Hindlimb muscle (tissue), 1 donor: ENCODE data around the gene RAB11FIP3. TPM values are rescaled to one million over a fixed set of nuclear protein-coding genes. Genes with fewer than 3 reads are reported as not detected.

Experiments
- DNase-seq: peaks from one replicate; pipeline ENCODE4 v3.0.0-alpha.2; 2013
- polyA plus RNA-seq: library from polyadenylated mRNA; unstranded; fragments of 120-200 nt; gene quantifications from one replicate; pipeline ENCODE4 v1.2.1, GENCODE V29; 2013; ENCODE audit not compliant: insufficient read length

Gene RAB11FIP3
- polyA plus RNA-seq, 1 donor = 30.0 TPM

DNA sequence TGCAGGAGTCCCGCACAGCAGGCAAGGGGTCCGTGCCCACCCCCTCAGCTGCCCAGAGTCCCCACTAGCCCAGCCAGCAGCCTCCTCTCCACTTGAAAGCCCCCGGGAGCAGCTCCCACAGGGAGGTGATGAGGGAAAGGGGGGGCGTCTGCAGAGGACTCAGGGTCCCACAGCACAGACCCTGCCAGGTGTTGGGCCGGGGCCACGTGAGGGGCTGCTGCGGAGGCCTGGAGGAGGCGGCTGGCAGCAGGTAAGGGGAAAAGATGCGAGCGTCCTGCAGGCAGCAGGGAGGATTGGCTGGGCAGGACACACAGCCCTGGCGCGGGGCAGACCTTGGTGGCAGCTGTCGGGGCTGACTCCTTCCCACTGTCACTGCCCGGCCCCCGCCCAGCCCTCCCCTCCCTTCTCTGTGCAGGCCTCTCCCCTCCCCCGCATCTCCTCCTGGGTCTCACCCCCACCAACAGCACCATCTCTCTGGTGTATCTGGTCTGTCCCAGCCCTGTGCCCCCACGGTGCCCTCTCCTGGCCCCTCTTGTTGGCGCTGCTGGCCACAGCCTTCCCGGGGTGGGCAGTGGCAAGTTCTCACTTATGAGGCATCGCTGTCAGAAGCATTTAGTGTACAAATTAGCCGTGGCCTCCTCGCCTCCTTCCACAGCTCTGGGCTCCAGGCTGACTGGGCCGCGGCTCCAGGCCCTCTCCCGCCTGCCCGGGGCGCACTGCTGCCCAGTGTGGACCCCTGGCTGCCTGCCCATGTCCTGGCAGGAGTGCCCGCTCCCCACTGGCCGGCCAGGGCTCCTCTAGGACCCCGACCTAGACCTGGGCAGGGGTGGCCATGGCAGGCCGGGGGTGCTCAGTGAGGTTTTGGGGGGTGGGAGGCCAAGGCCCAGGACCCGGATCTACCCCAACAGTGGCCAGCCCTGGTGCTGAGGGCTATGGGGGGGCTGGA, 130.4 kb downstream of the RAB11FIP3 start:
- DNase-seq = no peak

DNA sequence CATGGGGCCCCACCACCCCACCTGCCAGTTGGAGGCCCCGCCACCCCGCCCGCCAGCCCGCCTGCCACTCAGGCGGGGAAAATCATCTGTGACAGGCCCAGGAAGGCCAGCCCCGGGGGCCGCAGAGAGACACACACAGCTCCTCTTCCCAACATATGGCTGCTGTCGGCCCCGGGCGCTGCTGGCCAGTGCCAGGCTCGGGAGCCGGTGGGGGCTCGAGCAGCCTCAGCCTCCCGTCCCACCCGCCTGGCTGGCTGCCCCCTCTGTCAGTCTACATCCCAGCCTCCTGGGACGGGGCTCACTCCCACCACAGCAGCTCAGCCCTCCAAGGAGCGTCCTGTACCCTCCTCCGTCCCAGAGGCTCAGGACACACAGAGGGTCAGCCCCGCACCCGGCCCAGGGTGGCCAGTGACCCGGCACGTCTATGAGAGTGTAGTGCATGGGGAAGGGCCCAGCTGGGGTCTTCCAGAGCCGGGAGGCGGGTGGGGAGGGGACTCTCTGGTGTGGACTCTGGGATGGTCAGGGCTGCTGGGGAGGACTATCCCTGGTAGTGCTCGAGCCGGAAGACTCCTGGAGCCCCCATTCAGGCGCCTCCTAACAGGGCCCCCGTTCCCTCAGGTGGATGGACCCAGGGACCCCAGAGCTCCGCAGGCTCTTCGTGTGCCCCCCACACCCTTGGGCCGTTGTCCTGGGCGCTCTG, 131.2 kb downstream of the RAB11FIP3 start:
- DNase-seq = no peak

DNA sequence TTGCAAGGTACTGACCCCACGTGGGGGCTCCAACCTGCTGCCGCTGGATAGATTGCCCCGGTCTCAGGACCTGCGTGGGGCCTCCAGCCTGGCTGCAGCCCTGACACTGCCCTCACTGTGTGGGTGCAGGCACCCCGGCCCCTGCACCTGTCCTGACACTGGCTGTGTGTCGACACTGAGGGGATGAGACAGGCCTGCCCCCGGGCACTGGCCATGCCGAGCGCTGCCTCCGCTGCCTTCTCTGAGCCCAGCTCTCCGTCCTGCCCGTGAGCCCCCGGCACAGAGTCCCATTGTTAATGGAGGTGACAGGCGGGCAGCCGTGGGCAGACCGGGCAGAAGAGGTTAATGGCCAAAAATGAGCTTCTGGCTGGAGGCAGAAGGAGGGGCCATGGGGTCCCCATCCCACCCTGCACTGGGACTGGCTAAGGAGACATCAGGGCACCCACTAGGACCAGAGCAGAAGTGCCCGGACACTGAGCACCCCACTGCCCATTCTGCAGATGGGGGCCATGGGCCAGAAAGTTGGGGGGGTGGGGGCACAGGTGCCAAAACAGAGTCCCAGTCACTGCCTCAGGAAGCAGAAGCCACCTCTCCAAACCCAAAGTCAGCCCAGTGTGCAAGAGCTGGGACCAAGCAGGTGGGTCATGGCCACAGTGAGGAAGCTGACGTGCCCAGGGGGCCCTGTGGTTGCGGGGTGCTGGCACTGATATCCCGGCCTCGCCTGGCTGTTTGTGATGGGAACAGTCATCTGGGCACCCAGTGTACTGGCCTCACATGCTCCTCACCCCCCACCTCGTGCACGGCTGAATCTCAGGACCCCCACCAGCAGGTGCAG, 132.2 kb downstream of the RAB11FIP3 start:
- no peak for DNase-seq

DNA sequence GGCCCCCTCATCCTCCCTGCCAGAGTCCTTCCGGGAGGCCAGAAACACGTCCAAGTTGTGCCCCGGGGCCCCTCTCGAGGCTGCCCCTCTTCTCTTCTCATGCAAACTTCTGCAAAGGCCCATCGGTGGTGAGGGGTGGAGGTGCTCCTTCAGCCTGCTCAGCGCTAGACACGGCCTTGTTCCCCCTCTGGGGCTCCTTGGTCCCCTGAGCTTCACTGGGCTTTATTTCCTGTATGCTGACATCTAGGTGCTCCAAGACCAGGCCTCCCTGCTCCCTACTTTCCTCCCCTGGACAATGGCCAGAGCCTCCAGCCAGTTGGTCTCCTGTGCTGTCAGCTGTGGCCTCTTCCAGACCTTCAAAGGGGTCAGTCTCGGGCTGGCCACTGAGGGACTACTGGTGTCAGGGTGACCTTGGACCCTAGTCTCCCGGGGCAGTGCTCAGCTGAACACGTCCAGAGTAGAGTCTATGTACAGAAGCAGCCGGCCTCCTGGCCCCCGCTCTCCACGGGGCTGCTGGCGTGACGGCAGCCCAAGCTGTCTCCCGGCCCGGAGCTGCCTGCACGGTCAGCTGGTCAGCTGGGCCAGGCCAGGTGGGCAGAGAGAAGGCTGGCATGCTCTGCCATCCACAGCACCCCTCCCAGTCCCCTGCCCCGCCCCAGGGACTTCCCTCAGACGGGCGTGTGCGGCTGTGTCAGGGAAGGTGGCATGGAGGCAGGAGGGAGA, 133.0 kb downstream of the RAB11FIP3 start:
- DNase-seq = no peak

DNA sequence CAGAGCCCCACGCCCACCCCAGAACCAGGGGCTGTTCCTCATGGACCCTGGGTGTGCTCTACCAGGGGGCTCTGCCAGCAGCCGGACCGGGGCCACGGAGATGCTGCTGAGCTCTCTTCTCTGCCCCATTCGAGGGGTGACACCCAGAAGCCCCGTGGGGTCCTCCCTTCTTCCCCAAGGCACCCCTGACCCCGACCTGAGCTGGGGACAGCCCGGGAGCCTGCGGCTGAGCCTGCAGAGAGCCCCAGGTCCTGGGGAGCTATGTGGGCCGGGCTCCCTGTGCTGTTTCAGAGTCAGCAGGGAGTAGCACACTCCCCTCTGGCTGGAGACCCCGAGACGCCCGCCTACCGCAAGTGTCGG, 133.6 kb downstream of the RAB11FIP3 start:
- DNase-seq = no peak

DNA sequence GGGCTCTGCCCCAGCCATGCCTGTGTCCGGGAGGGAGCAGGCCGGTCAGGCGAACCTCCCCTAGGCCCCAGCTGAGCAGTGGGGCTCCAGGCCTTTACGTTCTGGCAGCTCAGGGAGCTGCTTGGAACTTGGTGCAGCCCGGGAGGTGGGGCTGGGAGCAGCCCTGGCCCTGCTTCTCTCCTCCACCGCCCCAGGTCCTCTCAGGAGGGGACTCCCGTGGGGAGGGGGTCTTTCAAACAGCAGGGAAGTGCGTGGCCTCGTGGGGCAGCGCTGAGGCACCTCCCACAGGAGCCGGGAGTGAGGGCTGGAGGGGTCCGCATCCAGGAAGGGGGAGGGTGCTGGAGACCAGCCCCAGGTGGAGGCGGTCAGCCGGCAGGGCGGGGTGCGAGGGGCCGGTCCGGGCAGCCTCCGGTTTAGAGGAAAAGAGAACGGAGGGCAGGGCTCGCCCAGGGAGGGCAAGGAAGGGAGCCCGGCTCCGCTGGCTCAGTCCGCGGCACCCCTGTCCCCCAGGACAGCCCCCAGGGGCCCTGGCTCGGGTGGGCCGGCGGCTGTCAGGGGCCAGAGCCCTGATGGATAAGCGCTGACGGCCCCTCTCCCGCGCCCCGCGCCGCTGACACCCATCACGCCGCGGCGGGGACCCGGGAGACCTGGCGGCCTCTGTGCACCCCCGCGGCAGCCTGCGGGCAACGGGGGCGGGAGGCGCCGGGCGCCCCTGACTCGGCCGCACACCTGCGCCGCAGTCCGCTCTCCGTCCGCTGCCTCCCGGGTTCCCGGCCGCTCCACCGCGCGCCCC, 134.2 kb downstream of the RAB11FIP3 start:
- DNase-seq = no peak

DNA sequence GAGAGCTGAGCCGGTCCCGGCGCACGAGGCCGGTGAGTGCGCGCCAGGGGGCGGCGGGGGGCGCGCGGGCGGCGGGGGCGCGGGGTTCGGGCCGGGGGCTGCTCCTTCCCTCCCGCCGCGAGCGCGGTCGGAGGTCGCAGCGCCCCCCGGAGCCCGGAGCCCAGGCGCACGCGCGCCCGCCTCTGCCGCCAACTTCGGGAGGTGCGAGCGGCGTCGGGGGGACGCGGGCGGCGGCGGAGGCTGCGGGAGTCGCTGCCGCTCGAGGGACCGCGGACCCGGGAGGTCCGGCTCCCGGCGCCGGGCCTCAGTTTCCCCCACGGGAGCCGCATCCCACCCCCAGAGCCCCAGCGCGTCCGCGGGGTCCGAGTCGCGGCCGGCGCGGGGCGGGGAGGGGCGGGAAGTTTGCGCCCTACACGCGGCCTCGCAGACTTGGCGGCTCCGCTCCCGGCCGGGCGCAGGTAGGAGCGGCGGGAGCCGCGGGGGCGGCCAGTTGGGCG, 134.8 kb downstream of the RAB11FIP3 start, which contains the start of gene PRR35:
Gene PRR35 (plus strand): TSS at position 191 of the 497 bp plus-strand sequence. CDS start 2,901 bp downstream, outside the sequence.
- no peak for DNase-seq

DNA sequence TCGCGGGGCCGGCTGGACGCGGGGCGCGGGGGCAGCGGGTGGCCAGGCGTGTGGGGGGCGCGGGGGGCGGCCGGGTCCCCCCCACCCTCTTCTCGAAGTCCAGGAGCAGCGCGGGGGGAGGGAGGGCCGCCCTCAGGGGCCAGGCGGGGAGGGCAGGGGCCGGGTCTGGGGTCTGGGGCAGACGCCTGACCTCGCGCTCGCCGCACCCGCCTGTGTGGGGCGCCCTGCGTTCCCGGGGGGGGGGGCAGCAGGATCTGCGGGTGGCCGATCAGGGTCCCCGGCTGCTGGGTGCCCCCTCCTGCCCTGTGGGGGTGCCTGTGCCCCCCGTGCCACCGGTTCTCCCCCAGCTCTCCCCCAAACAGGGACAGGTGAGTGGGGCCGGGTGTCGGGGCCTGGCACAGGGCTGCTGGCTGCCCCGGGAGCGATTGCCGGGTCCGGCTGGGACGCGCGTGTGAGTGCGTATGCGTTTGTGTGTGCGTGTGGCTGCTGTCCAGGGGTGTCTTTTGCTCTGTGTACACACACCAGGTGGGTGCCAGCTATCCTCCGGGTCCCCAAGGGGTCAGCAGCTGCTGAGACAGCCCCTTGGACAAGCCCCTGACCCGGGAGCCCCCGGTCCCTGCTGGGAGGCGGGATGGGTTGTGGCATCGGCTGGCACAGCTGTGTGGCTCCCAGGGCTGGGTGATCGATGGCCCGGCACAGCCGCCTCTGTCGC, 135.4 kb downstream of the RAB11FIP3 start:
- DNase-seq = no peak

DNA sequence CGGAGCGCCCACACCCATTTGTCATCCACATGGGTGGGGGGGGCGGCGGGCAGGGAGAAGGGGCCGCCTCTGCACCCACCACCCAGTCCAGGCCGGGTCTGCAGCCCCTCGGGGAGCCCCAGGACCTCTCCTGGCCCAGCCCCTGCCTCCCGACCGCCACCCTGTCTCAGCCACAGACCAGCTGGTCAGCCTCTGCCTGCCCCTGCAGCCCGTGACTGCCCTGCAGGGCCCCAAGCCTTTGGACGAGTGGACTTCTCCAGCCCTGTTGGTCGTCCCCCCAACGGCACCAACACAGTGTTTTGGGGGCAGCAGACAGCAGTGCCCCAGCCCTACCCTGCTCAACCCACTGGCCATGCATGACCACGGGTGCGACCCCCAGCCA, 136.0 kb downstream of the RAB11FIP3 start:
- no peak for DNase-seq

DNA sequence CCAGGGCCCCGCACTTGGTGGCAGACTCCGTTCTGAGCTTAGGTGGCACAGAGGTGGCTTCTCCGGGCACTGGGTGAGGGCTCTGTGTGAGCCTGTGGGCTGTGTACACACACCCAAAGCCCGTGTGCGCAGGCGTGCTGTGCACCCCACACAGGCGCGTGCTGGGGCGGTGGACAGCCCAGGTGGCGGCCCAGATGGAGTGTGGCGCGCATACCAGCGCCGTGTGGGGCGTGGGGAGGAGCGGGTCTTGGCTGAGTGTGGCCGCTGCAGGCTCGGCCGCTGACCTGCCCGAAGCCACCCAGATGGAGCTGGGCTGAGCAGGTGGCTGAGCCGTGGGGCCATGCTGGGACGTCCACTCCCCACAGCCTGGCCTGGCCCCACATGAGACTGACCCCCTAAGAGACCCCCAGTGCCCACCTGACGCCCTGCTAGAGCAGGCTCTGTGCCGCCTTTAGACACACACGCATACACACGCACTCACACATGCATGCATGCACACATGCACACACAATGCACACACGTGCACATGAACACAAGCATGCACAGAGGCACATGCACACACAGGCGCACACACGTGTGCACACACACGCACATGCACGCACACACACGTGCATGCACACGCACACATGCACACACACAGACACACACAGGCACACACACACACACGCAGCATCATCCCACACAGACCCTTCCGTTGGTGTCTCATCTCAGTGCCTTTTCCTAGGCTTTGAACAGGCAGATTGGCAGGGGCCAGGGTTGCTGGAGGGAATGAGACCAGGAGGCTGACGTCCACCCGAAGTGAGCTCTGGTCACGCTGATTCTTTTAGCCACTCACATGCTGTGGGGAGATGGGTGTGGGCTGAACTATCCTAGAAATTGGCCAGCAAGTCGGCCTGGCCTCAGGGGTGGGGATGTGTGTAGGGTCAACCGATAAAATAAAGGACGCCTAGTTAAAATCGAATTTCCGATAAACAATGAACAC, 136.8 kb downstream of the RAB11FIP3 start:
- no peak for DNase-seq

DNA sequence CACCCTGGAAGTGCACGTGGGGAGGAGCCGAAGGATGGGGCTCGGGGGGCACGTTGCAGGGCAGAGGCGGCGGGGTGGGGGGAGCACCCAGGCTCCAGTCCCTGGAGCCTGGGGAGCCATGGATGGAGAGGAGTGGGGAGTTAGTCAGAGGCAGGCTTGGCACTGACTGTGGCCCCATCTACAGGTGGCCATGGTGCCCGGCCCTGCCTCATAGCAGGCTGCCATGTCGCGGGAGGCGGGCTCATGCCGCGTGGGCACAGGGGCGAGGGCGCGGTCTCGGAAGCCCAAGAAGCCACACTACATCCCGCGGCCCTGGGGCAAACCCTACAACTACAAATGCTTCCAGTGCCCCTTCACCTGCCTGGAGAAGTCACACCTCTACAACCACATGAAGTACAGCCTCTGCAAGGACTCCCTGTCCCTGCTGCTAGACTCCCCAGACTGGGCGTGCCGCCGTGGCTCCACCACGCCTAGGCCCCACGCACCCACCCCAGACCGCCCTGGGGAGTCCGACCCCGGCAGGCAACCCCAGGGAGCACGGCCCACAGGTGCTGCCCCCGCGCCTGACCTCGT, 137.7 kb downstream of the RAB11FIP3 start:
- DNase-seq = no peak

DNA sequence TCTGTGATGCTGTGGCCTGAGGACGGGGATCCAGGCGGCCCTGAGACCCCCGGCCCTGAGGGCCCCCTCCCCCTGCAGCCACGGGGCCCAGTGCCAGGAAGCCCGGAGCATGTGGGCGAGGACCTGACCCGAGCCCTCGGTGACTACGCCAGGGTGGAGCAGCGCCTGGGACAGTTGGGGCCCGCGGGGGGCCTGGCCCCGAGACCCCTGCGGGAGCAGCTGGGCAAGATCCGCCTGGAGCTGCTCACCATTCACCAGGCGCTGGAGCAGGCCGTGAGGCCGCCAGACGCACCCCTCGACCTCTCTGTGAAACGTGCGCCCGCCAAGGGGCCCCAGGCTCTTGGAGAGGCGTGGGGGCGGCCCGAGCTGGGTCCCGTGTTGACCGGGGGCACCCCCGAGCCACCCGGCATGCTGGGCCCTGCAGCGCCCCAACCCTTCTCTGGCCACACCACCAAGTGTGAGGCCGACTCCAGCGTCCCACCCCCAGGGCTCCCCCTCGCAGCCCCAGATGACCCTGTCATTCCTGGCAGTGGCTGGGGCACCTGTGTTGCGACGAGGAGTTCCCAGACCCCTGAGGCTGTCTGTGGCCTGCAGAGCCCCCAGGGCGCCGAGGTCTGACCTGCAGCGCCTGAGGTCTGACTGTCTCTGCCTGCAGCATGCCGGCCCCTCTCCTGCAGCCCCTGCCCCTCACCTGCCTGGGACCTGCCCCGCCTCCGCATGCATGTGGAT, 139.4 kb downstream of the RAB11FIP3 start:
- no peak for DNase-seq

DNA sequence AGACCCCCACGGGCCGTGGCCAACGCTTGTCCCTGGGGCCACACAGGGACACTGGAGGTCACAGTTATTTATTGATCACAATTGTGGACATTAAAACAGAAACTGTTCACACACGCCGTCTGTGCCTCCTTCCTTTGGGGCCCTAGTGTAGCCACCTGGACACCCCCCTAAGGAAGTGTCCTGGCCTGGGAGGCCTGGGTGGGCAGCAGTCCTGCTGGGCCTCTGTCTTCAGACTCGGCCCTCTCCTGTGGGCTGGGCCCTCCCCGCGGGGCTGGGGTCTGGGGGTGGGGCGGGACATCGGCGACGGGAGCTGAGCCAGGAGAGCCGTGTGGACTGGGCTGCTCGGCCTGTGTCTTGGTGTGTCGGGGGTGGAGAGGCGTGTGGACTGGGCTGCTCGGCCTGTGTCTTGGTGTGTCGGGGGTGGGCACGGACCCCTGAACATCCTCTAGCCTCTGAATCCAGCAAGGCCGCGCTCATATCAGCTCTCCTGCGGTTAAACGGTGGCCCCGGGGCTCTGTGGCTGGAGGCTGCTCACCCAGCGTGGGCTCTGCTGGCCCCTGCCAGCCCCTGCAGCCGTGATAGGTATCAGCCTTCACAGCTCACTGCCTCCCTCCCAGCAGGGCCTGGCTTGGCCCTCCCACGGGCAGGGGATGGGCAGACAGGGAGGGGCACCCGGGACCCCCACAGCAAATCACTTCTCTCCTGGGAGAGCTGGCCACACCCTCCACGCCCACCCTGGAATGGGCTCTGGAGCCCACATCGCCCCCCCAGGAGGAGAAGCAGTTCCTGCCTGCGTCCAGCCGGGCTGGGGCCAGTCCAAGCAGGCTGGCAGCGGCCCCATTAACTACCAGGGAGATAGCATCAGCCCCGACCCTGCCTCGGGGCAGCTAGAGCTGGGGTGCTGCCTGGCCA, 140.2 kb downstream of the RAB11FIP3 start:
- no peak for DNase-seq

DNA sequence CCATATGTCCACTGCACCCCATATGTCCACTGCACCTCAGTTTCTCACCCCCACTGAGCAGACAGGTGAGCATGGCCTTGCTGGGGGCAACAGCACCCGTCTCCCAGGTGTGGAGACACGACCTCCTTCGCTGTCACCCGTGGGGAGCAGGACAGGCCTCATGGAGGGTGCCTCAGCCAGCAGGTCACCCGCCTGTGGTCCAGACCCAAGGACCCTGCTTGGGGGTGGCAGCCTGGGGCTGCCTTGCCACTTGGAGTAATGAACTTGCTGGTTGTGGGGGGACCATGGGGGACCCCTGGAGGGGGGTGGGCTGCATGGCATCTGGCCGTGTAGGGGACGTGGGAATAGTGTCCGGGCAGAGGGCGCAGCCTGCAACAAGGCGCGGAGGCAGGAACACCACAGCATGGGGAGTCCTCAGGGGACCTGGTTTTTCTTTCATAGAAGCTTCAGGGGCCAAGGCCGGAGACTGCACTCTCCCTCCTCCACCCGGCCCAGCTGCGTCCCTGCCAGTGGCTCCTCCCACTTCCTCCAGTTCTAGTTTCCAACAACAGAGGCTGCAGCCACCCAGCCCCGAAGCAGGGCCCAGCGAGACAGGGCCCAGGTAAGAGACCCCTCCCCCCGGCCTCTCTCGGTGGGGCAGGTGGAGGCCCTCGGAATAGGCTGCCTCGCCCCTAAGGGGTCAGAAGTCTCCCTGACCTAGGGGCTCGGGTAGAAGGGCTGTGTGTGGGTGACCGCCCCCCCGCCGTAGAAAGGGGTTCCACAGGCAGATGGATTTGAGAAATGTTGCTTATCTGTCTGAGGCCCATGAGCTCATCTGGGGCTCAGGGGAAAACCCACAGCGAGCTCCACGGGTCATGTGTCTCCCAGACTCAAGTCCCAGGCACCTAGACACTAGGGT, 141.3 kb downstream of the RAB11FIP3 start, which contains the start of gene NHLRC4:
Gene NHLRC4 (plus strand): TSS at position 531 of the 898 bp plus-strand sequence. CDS start 1,043 bp downstream, outside the sequence.
- DNase-seq = peak; percentile 83
